Activated naive CD4-positive, alpha-beta T cell treated with anti-CD3 and anti-CD28 coated beads, Interleukin-2, amount 10 ng/mL, durations not matched to agents 7 days and 5 days (primary cell): ENCODE measurements around the gene SMARCAL1.

Experiments
- CTCF ChIA-PET: fragments of 350-600 bp; sonication (Branson Sonifier 250); formaldehyde crosslinking; loops from one replicate; lab custom pipeline; 2021; ENCODE audit warnings: antibody characterized with exemption; lab: Charles Lee
- DNase-seq: peaks from one replicate; pipeline ENCODE4 v3.0.0-alpha.2; 2020
- H3K27ac Mint-ChIP-seq: one replicate; pipeline ENCODE4 v1.8.0; 2021; ENCODE audit warnings: mild to moderate bottlenecking, moderate library complexity, mixed read lengths
- H3K27me3 Mint-ChIP-seq: one replicate; pipeline ENCODE4 v1.8.0; 2021; ENCODE audit warnings: mild to moderate bottlenecking, mixed read lengths
- H3K36me3 Mint-ChIP-seq: one replicate; pipeline ENCODE4 v1.8.0; 2021; ENCODE audit warnings: mixed read lengths
- H3K4me1 Mint-ChIP-seq: one replicate; pipeline ENCODE4 v1.8.0; 2021; ENCODE audit warnings: mixed read lengths
- H3K4me3 Mint-ChIP-seq: one replicate; pipeline ENCODE4 v1.8.0; 2021; ENCODE audit warnings: mild to moderate bottlenecking, moderate library complexity, mixed read lengths
- H3K9me3 Mint-ChIP-seq: one replicate; pipeline ENCODE4 v1.8.0; 2021; ENCODE audit warnings: mixed read lengths

Gene SMARCAL1

GRCh38 chr2:216426166-216426777 lies 14.0 kb downstream of the SMARCAL1 start:
- peaks cover 76% of the 10 kb centered on the region for H3K36me3 Mint-ChIP-seq

GRCh38 chr2:216426938-216427337 lies 14.7 kb downstream of the SMARCAL1 start:
- peaks cover 2% of the 10 kb centered on the region for H3K4me1 Mint-ChIP-seq
- DNase-seq, result no peak
- no peak overlapping the region for H3K4me3 Mint-ChIP-seq
- H3K27ac Mint-ChIP-seq, result no peak overlapping the region
- H3K27me3 Mint-ChIP-seq, result no peaks in the 10 kb centered on the region
- CTCF ChIA-PET, result interaction anchor here (1.2 kb wide), 1 partner anchor 24 kb away, joined by 3 read pairs; no protein-coding TSS in a partner anchor
- peaks cover 5% of the 10 kb centered on the region for H3K9me3 Mint-ChIP-seq
- H3K36me3 Mint-ChIP-seq, result peaks cover 79% of the 10 kb centered on the region

More at GRCh38 chr2:216426166-216426777, 14.0 kb downstream of the SMARCAL1 start:
- DNase-seq, result no peak
- CTCF ChIA-PET, result interaction anchor here (1.2 kb wide), 1 partner anchor 23 kb away, joined by 3 read pairs; no protein-coding TSS in a partner anchor
- Mint-ChIP-seq H3K4me3 (no peak overlapping the region), H3K27ac (no peak overlapping the region), H3K4me1 (peaks cover 2% of the 10 kb centered on the region), H3K27me3 (no peaks in the 10 kb centered on the region), H3K9me3 (peaks cover 5% of the 10 kb centered on the region)

- Mint-ChIP-seq H3K4me3 (no peak overlapping the region), H3K27ac (peak overlapping the region; percentile 37), H3K36me3 (peaks cover 78% of the 10 kb centered on the region), H3K9me3 (peaks cover 5% of the 10 kb centered on the region), H3K4me1 (peaks cover 2% of the 10 kb centered on the region), H3K27me3 (no peaks in the 10 kb centered on the region)
- no peak for DNase-seq
- CTCF ChIA-PET, result no interaction called here
These were observed 16.5 kb downstream of the SMARCAL1 start for GRCh38 chr2:216428618-216429350.

GRCh38 chr2:216429428-216429827 lies 17.1 kb downstream of the SMARCAL1 start:
- Mint-ChIP-seq H3K27me3 (no peaks in the 10 kb centered on the region), H3K4me3 (no peak overlapping the region), H3K4me1 (peaks cover 2% of the 10 kb centered on the region), H3K9me3 (peaks cover 5% of the 10 kb centered on the region), H3K27ac (no peak overlapping the region), H3K36me3 (peaks cover 77% of the 10 kb centered on the region)
- DNase-seq, result no peak
- CTCF ChIA-PET, result no interaction called here

GRCh38 chr2:216430811-216431530 lies 18.7 kb downstream of the SMARCAL1 start:
- H3K36me3 Mint-ChIP-seq, result peaks cover 74% of the 10 kb centered on the region
- H3K27ac Mint-ChIP-seq, result no peak overlapping the region
- no peaks in the 10 kb centered on the region for H3K27me3 Mint-ChIP-seq
- H3K9me3 Mint-ChIP-seq, result no peaks in the 10 kb centered on the region
- no peak for DNase-seq
- CTCF ChIA-PET, result no interaction called here
- peaks cover 2% of the 10 kb centered on the region for H3K4me1 Mint-ChIP-seq
- no peak overlapping the region for H3K4me3 Mint-ChIP-seq

GRCh38 chr2:216431531-216431856 lies 19.2 kb downstream of the SMARCAL1 start:
- Mint-ChIP-seq H3K4me1 (peaks cover 2% of the 10 kb centered on the region), H3K9me3 (no peaks in the 10 kb centered on the region), H3K36me3 (peaks cover 74% of the 10 kb centered on the region), H3K27ac (no peak overlapping the region), H3K27me3 (no peaks in the 10 kb centered on the region), H3K4me3 (no peak overlapping the region)
- DNase-seq, result no peak
- CTCF ChIA-PET, result no interaction called here

- no peaks in the 10 kb centered on the region for H3K27me3 Mint-ChIP-seq
- CTCF ChIA-PET, result no interaction called here
- peaks cover 51% of the 10 kb centered on the region for H3K36me3 Mint-ChIP-seq
- H3K4me1 Mint-ChIP-seq, result no peaks in the 10 kb centered on the region
- no peaks in the 10 kb centered on the region for H3K9me3 Mint-ChIP-seq
- H3K27ac Mint-ChIP-seq, result no peak overlapping the region
- DNase-seq, result no peak
- H3K4me3 Mint-ChIP-seq, result no peak overlapping the region
These were observed 24.1 kb downstream of the SMARCAL1 start for GRCh38 chr2:216436383-216436782.

GRCh38 chr2:216441308-216442010 lies 29.2 kb downstream of the SMARCAL1 start:
- CTCF ChIA-PET, result no interaction called here
- Mint-ChIP-seq H3K27ac (no peak overlapping the region), H3K4me1 (no peaks in the 10 kb centered on the region), H3K27me3 (no peaks in the 10 kb centered on the region), H3K9me3 (no peaks in the 10 kb centered on the region), H3K36me3 (peaks cover 36% of the 10 kb centered on the region), H3K4me3 (no peak overlapping the region)
- no peak for DNase-seq

GRCh38 chr2:216445501-216445900 lies 33.2 kb downstream of the SMARCAL1 start:
- Mint-ChIP-seq H3K9me3 (no peaks in the 10 kb centered on the region), H3K27me3 (no peaks in the 10 kb centered on the region), H3K4me1 (no peaks in the 10 kb centered on the region), H3K4me3 (no peak overlapping the region), H3K36me3 (peaks cover 62% of the 10 kb centered on the region), H3K27ac (no peak overlapping the region)
- CTCF ChIA-PET, result no interaction called here
- no peak for DNase-seq

- no peaks in the 10 kb centered on the region for H3K4me1 Mint-ChIP-seq
- CTCF ChIA-PET, result no interaction called here
- DNase-seq, result no peak
- peaks cover 69% of the 10 kb centered on the region for H3K36me3 Mint-ChIP-seq
- no peaks in the 10 kb centered on the region for H3K9me3 Mint-ChIP-seq
- H3K4me3 Mint-ChIP-seq, result no peak overlapping the region
- H3K27me3 Mint-ChIP-seq, result no peaks in the 10 kb centered on the region
- H3K27ac Mint-ChIP-seq, result no peak overlapping the region
These were observed 34.1 kb downstream of the SMARCAL1 start for GRCh38 chr2:216446343-216446742.

- H3K9me3 Mint-ChIP-seq, result no peaks in the 10 kb centered on the region
- no peaks in the 10 kb centered on the region for H3K27me3 Mint-ChIP-seq
- H3K4me1 Mint-ChIP-seq, result no peaks in the 10 kb centered on the region
- H3K27ac Mint-ChIP-seq, result no peak overlapping the region
- no peak for DNase-seq
- H3K4me3 Mint-ChIP-seq, result no peak overlapping the region
- CTCF ChIA-PET, result no interaction called here
- peaks cover 74% of the 10 kb centered on the region for H3K36me3 Mint-ChIP-seq
These were observed 35.0 kb downstream of the SMARCAL1 start for GRCh38 chr2:216447293-216447692.

- Mint-ChIP-seq H3K4me1 (no peaks in the 10 kb centered on the region), H3K9me3 (no peaks in the 10 kb centered on the region), H3K27me3 (no peaks in the 10 kb centered on the region), H3K27ac (no peak overlapping the region), H3K36me3 (peaks cover 80% of the 10 kb centered on the region), H3K4me3 (no peak overlapping the region)
- CTCF ChIA-PET, result interaction anchor here (0.9 to 1.2 kb wide), 3 partner anchors 9 to 46 kb away, joined by 3 to 4 read pairs (median 3); no protein-coding TSS in a partner anchor
- no peak for DNase-seq
These were observed 36.5 kb downstream of the SMARCAL1 start for GRCh38 chr2:216448829-216449228.

- DNase-seq, result no peak
- CTCF ChIA-PET, result interaction anchor here (0.6 kb wide), 1 partner anchor 24 kb away, joined by 5 read pairs; no protein-coding TSS in a partner anchor
- H3K4me1 Mint-ChIP-seq, result no peaks in the 10 kb centered on the region
- H3K4me3 Mint-ChIP-seq, result no peak overlapping the region
- H3K27ac Mint-ChIP-seq, result no peak overlapping the region
- no peaks in the 10 kb centered on the region for H3K9me3 Mint-ChIP-seq
- H3K27me3 Mint-ChIP-seq, result no peaks in the 10 kb centered on the region
- H3K36me3 Mint-ChIP-seq, result peaks cover 84% of the 10 kb centered on the region
These were observed 38.1 kb downstream of the SMARCAL1 start for GRCh38 chr2:216450346-216450745.

GRCh38 chr2:216450784-216451183 lies 38.5 kb downstream of the SMARCAL1 start:
- Mint-ChIP-seq H3K27me3 (no peaks in the 10 kb centered on the region), H3K9me3 (no peaks in the 10 kb centered on the region), H3K36me3 (peaks cover 85% of the 10 kb centered on the region), H3K27ac (no peak overlapping the region), H3K4me1 (no peaks in the 10 kb centered on the region), H3K4me3 (no peak overlapping the region)
- no peak for DNase-seq
- CTCF ChIA-PET, result interaction anchor here (0.6 to 1.3 kb wide), 2 partner anchors 13 to 23 kb away, joined by 3 to 5 read pairs; no protein-coding TSS in a partner anchor
